H1 (cell line): Measurements from ENCODE around the gene NFIA.

ENCODE experiments used
- ASH2L ChIP-seq: fragments of 200-600, 300-600 bp; sonication (generic); IDR thresholded peaks from one replicate; pipeline ENCODE4 v1.7.1; 2017; ENCODE audit warnings: low read length
- EZH2 ChIP-seq: fragments of 200-600 bp; sonication (generic); IDR thresholded peaks from 2 replicates; pipeline ENCODE4 v1.7.1; 2012; ENCODE audit warnings: low read depth, mild to moderate bottlenecking, moderate library complexity, low read length, inconsistent platforms; ENCODE audit not compliant: severe bottlenecking
- JUN ChIP-seq: IDR thresholded peaks from 2 replicates; pipeline ENCODE4 v1.6.1; 2011; ENCODE audit warnings: low read depth, mild to moderate bottlenecking, improper control_type of control experiment, low read length

DNA sequence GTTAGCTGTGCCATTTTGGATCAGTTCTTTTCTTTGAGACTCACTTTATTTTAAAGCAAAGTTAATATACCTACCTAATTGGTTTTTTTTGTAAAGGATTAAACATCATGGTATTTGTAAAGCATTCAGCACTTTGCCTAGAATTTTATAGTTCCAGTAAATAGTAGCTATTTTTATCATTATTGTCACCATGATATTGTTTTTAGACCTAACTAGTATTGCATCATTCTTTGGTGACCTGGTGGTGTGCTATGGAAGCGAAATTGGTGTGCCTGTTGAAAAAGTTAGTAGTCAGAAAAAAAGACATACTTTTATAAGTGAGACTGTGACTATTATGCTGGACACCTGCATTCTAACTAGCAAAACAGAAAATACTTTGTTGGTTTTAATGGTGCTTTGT lies 81.0 kb downstream of the NFIA start:
- TF ChIP-seq EZH2 = no peak
- TF ChIP-seq JUN = no peak
- no peak for TF ChIP-seq ASH2L
